Endothelial cell of umbilical vein (primary cell): ENCODE results near the gene PNRC1. TPM values are rescaled to one million over a fixed set of nuclear protein-coding genes. Genes with fewer than 3 reads are reported as not detected.

Source experiments
- BruUV-seq: library from RNA; stranded (reverse); fragments of 400-500 nt; replicated peaks from 2 replicates; lab custom pipeline; 2021; lab: Mats Ljungman, UMichigan
- CTCF ChIA-PET: fragments of 300-600, 350-600 bp; sonication (Branson Sonifier 250); formaldehyde crosslinking; loops from one replicate; lab custom pipeline; 2021; ENCODE audit warnings: antibody characterized with exemption, inconsistent platforms; lab: Charles Lee
- POLR2A ChIA-PET: fragments of 300-600, 350-600 bp; sonication (Branson Sonifier 250); formaldehyde crosslinking; loops from one replicate; lab custom pipeline; 2021; ENCODE audit warnings: antibody characterized with exemption, inconsistent platforms; lab: Charles Lee
- DNase-seq: peaks from one replicate; pipeline ENCODE4 v3.0.0-alpha.2; 2011; ENCODE audit warnings: low read depth, low spot score
- FAIRE-seq: peaks from 2 replicates; lab custom pipeline; 2011; peaks lifted over from hg19 to GRCh38; lab: Jason Lieb, UNC
- H2AFZ ChIP-seq: 2 replicates; pipeline ENCODE4 v1.6.0; 2012; ENCODE audit warnings: low read depth, low read length, control low read depth, inconsistent platforms
- H3K27ac ChIP-seq: 2 replicates; pipeline ENCODE4 v1.5.1; 2011; ENCODE audit warnings: low read depth, mild to moderate bottlenecking, control low read depth, low read length, moderate library complexity; ENCODE audit not compliant: insufficient read depth
- H3K27me3 ChIP-seq, 2 experiments: 2 replicates each; pipeline versions ENCODE4 v1.6.0 to v1.6.1; 2011; ENCODE audit warnings: low read length in 2 of 2, mixed read lengths in 1 of 2; ENCODE audit not compliant: control insufficient read depth in 2 of 2, insufficient read depth in 2 of 2
- H3K36me3 ChIP-seq, 2 experiments: 2 replicates in 1 of 2; 3 replicates in 1 of 2; pipeline ENCODE4 v1.5.1; 2011; ENCODE audit warnings: low read length in 2 of 2, mild to moderate bottlenecking in 1 of 2, moderate library complexity in 1 of 2; ENCODE audit not compliant: control insufficient read depth in 2 of 2, insufficient read depth in 2 of 2; ENCODE audit errors: extremely low read depth in 1 of 2
- H3K4me1 ChIP-seq: 3 replicates; pipeline ENCODE4 v1.5.1; 2011; ENCODE audit warnings: mild to moderate bottlenecking, low read length; ENCODE audit not compliant: control insufficient read depth, insufficient read depth; ENCODE audit errors: extremely low read depth
- H3K4me2 ChIP-seq: 2 replicates; pipeline ENCODE4 v1.6.1; 2011; ENCODE audit warnings: low read length, control low read depth, mixed read lengths; ENCODE audit not compliant: insufficient read depth
- H3K4me3 ChIP-seq, 3 experiments: fragments of 200-600 bp in 1 of 3; sonication (generic), shearing (Covaris generic) in 1 of 3; replicated peaks in 1 of 3; 2 replicates each; pipeline ENCODE4 v1.5.1; 2011 to 2016; ENCODE audit warnings: control low read depth in 3 of 3, low read length in 3 of 3, mild to moderate bottlenecking in 2 of 3, inconsistent platforms in 1 of 3, low read depth in 1 of 3, moderate library complexity in 1 of 3; ENCODE audit not compliant: insufficient read depth in 1 of 3
- H3K79me2 ChIP-seq: 2 replicates; pipeline ENCODE4 v1.6.0; 2012; ENCODE audit warnings: low read length, inconsistent platforms; ENCODE audit not compliant: control insufficient read depth, insufficient read depth
- H3K9ac ChIP-seq: replicated peaks from 2 replicates; pipeline ENCODE3; 2011; ENCODE audit warnings: low read length, control low read depth; ENCODE audit not compliant: insufficient read depth; ENCODE audit errors: extremely low read depth
- H3K9me1 ChIP-seq: replicated peaks from 3 replicates; pipeline ENCODE4 v1.6.0; 2011; ENCODE audit warnings: mild to moderate bottlenecking, low read length; ENCODE audit not compliant: control insufficient read depth, insufficient read depth; ENCODE audit errors: extremely low read depth
- H3K9me3 ChIP-seq: replicated peaks from 2 replicates; pipeline ENCODE4 v1.5.1; 2012; ENCODE audit warnings: low read length, inconsistent platforms; ENCODE audit not compliant: control insufficient read depth, insufficient read depth
- H4K20me1 ChIP-seq: replicated peaks from 2 replicates; pipeline ENCODE3; 2011; ENCODE audit warnings: mild to moderate bottlenecking, low read length; ENCODE audit not compliant: control insufficient read depth, insufficient read depth; ENCODE audit errors: extremely low read depth
- FOS ChIP-seq: IDR thresholded peaks from 2 replicates; pipeline ENCODE4 v1.6.1; 2011; ENCODE audit warnings: mild to moderate bottlenecking, low read length, moderate library complexity, borderline replicate concordance; ENCODE audit not compliant: insufficient read depth
- POLR2A ChIP-seq: IDR thresholded peaks from 2 replicates; pipeline ENCODE4 v1.6.1; 2012; ENCODE audit warnings: low read depth, mild to moderate bottlenecking, control low read depth, low read length
- POLR2AphosphoS5 ChIP-seq: IDR thresholded peaks from 2 replicates; pipeline ENCODE4 v1.6.1; 2012; ENCODE audit warnings: low read depth, mild to moderate bottlenecking, control low read depth, low read length, moderate library complexity; ENCODE audit not compliant: insufficient read depth
- dilution Hi-C: fragments of 300-500 bp; cut with MboI; formaldehyde crosslinking; loops from one replicate; pipeline ENCODE4 v1.15.0; 2019; ENCODE audit warnings: low sequenced_read_pairs; ENCODE audit not compliant: extremely low pct_ligation_motif_present
- intact Hi-C: fragments of 100-400 bp; cut with micrococcal nuclease; formaldehyde crosslinking; loops from one replicate; pipeline ENCODE4 v1.10.0; 2022
- polyA plus RNA-seq, 4 experiments: library from polyadenylated mRNA; depleted of rRNA in 3 of 4; stranded (reverse) in 3 of 4; unstranded in 1 of 4; fragments of >200 nt; gene quantifications; 2 replicates each; pipeline versions ENCODE4 v1.2.1 to v1.2.3, GENCODE V29; 2011 to 2012; ENCODE audit warnings: missing spikeins in 1 of 4
- total RNA-seq: library from RNA; stranded (reverse); gene quantifications from 2 replicates; pipeline ENCODE4 v1.2.3, GENCODE V29; 2021
- TF ChIP-seq, protein P1 (sequence below), 2 donors: IDR thresholded peaks; 1 replicate in 1 of 2; 2 replicates in 1 of 2; pipeline ENCODE4 v1.5.1; 2011; ENCODE audit warnings: low read length in 2 of 2, mild to moderate bottlenecking in 2 of 2, moderate library complexity in 2 of 2, control low read depth in 1 of 2, inconsistent platforms in 1 of 2, low read depth in 1 of 2; ENCODE audit not compliant: insufficient read depth in 1 of 2; ENCODE audit errors: extremely low read depth in 1 of 2

Gene PNRC1
- total and polyA plus RNA-seq, 2 donors (not counting 3 experiments of a cell fraction or from before 2014, with no cell fraction given) = 9.6 to 87.9 TPM

DNA sequence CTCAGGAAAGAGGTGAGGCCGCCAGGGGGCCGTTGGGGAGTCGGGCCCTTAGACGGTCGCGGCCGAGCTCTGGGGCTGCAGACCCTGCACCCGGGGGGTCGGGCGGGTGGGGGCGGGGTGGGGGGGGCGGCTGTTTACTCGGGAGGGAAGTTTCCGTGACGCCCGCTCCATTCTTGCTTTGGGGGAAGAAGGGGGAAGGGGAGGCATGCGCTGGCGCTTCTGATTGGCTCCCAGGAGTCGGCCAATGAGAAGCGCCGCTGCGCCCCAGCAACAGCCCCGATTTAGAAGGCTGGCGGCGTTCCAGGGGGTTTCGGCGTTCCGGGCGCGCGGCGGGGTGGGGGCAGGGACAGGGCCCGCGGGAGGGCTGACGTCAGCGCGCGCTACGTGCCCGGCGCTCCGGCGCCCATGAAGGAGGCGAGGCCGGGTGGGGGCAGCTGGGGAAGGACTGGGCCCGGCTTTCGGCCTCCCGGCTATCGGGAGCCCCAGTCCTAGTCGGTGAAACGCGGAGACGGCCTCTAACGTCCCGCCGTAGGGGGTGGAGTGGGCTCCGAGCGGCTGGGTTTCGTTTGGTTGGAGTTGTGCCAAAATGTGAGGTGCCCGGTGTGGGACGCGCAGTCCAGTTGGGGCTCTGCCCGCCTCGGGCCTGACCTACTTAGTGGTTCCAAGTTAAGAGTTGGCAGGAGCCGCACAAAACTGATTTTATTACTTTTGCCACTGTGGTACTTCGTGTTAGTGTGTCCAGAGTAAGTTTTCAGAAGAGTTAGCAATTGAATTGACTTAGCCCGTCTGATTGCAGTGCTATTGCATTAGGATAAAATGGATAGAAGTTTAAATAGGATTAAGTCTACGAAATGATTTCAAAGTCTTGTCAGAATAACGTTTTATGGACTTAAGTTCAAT is 1.1 kb downstream of the PNRC1 start:
- H4K20me1 ChIP-seq = peaks cover 11% of the 10 kb centered on the region
- DNase-seq (peak; percentile 97), FAIRE-seq (peak; percentile 86)
- H3K36me3 ChIP-seq = peaks cover 8 to 12% of the 10 kb centered on the region in 2 experiments
- peak overlapping the region; percentile 92 for H3K27ac ChIP-seq
- TF ChIP-seq POLR2A (peak; percentile 89), FOS (peak; percentile 27), POLR2AphosphoS5 (peak; percentile 98)
- TF ChIP-seq, protein P1, sequence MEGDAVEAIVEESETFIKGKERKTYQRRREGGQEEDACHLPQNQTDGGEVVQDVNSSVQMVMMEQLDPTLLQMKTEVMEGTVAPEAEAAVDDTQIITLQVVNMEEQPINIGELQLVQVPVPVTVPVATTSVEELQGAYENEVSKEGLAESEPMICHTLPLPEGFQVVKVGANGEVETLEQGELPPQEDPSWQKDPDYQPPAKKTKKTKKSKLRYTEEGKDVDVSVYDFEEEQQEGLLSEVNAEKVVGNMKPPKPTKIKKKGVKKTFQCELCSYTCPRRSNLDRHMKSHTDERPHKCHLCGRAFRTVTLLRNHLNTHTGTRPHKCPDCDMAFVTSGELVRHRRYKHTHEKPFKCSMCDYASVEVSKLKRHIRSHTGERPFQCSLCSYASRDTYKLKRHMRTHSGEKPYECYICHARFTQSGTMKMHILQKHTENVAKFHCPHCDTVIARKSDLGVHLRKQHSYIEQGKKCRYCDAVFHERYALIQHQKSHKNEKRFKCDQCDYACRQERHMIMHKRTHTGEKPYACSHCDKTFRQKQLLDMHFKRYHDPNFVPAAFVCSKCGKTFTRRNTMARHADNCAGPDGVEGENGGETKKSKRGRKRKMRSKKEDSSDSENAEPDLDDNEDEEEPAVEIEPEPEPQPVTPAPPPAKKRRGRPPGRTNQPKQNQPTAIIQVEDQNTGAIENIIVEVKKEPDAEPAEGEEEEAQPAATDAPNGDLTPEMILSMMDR (IDR thresholded peaks at IDR 0.05; ENCODE audit: extremely low read depth in 1 of 2, insufficient read depth in 1 of 2, low read depth in 1 of 2, low read length in 2 of 2) = no peak
- no TSS peak for BruUV-seq
- peak overlapping the region; percentile 95 for H3K9ac ChIP-seq
- H3K79me2 ChIP-seq = peaks cover 21% of the 10 kb centered on the region
- ChIA-PET POLR2A (interaction anchor here (0.6 to 1.4 kb wide), 6 partner anchors 11 to 748 kb away, joined by 3 to 7 read pairs (median 5); partner anchors contain the start of genes CASP8AP2 and PM20D2), CTCF (interaction anchor here (0.6 kb wide), 1 partner anchor 253 kb away, joined by 3 read pairs; no protein-coding TSS in a partner anchor)
- intact Hi-C loops = loop anchor here (1.0 to 10.0 kb wide), 7 partner anchors 41 to 1927 kb away; partner anchors contain the start of genes LYRM2, UBE2J1 and ZNF292
- no peaks in the 10 kb centered on the region for H3K9me1 ChIP-seq
- H2AFZ ChIP-seq = peak overlapping the region; percentile 55
- peaks cover 11% of the 10 kb centered on the region for H3K4me1 ChIP-seq
- H3K9me3 ChIP-seq = no peaks in the 10 kb centered on the region
- dilution Hi-C loops = no loop called here
- peak overlapping the region; percentile 89 to 97 (median 94) for H3K4me3 ChIP-seq
- peak overlapping the region; percentile 93 for H3K4me2 ChIP-seq
- no peaks in the 10 kb centered on the region for H3K27me3 ChIP-seq
